Activated T-cell treated with anti-CD3 and anti-CD28 coated beads, Interleukin-2, amount 50 U/mL, for 72 hours (primary cell): ENCODE measurements around the gene NAALADL2. TPM values are rescaled to one million over a fixed set of nuclear protein-coding genes. Genes with fewer than 3 reads are reported as not detected.
"Not testable (repeated sequence)": the region's sequence is repeated elsewhere in the genome, so short reads cannot be mapped to it uniquely, and the experiment has no call there.

Experiments
- ATAC-seq, 2 donors: fragments of 150-1000 bp; cut with Tn5 transposase; replicated peaks in 1 of 2; 2 replicates each; pipeline ENCODE4 v1.10.0; 2021; ENCODE audit warnings: moderate library complexity in 2 of 2, mild to moderate bottlenecking in 1 of 2
- DNase-seq, 2 donors: peaks; one replicate each; pipeline ENCODE4 v3.0.0; 2021 to 2022; ENCODE audit warnings: mixed read lengths in 1 of 2
- H3K27ac Mint-ChIP-seq: one replicate; pipeline ENCODE4 v1.8.0; 2022; ENCODE audit warnings: mild to moderate bottlenecking, moderate library complexity, mixed read lengths
- H3K27me3 Mint-ChIP-seq: one replicate; pipeline ENCODE4 v1.8.0; 2022; ENCODE audit warnings: low read depth, mixed read lengths
- H3K36me3 Mint-ChIP-seq, 2 donors: one replicate each; pipeline ENCODE4 v1.8.0; 2022; ENCODE audit warnings: mixed read lengths in 2 of 2, mild to moderate bottlenecking in 1 of 2; ENCODE audit not compliant: insufficient read depth in 2 of 2
- H3K4me1 Mint-ChIP-seq: one replicate; pipeline ENCODE4 v1.8.0; 2022; ENCODE audit warnings: low read depth, mixed read lengths
- H3K4me3 Mint-ChIP-seq, 2 donors: one replicate each; pipeline ENCODE4 v1.8.0; 2022; ENCODE audit warnings: mild to moderate bottlenecking in 2 of 2, mixed read lengths in 2 of 2, moderate library complexity in 2 of 2
- H3K9me3 Mint-ChIP-seq, 2 donors: one replicate each; pipeline ENCODE4 v1.8.0; 2022; ENCODE audit warnings: mixed read lengths in 2 of 2
- total RNA-seq, 2 donors: library from RNA; stranded (reverse); gene quantifications; one replicate each; pipeline ENCODE4 v1.2.3, GENCODE V29; 2022

NAALADL2 gene
- total RNA-seq, 2 donors from 2014 or later, result 0.58 TPM; not detected in 1

DNA sequence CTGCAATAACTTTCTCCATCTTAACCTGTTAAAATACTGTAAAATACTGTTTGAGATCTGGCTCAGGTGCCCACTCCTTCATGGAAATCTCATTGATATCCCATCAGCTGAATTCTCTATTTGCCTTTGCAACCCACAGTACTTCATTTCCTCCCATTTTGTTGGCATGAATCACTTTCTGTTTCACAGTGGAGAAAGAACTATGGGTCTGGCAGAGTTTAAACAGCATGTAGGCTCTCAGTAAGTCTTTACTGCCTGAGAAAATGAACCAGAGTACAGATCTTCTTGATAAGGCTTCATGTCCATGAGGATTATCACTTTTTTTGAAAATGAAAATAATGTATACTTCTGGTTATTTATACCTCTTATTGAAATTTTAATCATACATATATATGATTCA lies 245.9 kb downstream of the NAALADL2 start:
- H3K4me1 Mint-ChIP-seq, result no peaks in the 10 kb centered on the region
- peaks cover 0 to 2% of the 10 kb centered on the region in 2 donors for H3K9me3 Mint-ChIP-seq
- ATAC-seq, result no peak
- no peaks in the 10 kb centered on the region for H3K36me3 Mint-ChIP-seq
- no peak overlapping the region for H3K4me3 Mint-ChIP-seq
- no peak overlapping the region for H3K27ac Mint-ChIP-seq
- no peak for DNase-seq
- no peaks in the 10 kb centered on the region for H3K27me3 Mint-ChIP-seq

DNA sequence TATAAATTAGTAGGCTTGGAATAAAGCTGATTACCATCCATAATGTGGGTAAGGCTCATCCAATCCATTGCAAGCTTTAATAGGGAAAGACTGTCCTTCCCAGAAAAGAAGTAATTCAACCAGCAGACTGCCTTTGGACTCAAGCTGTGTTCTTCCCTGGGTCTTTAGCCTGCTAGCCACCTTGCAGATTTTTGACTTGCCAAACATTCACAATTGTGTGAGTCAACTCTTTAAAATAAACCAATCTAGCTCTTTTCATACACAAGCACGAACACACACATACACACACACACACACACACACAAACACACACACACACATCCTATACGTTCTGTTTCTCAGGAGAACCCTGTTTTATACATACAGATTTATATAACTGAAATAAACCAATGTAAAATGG lies 248.1 kb downstream of the NAALADL2 start:
- Mint-ChIP-seq H3K27ac (no peak overlapping the region), H3K4me1 (no peaks in the 10 kb centered on the region), H3K27me3 (no peaks in the 10 kb centered on the region), H3K9me3 (peaks cover 0 to 2% of the 10 kb centered on the region in 2 donors), H3K4me3 (no peak overlapping the region), H3K36me3 (no peaks in the 10 kb centered on the region)
- ATAC-seq (no peak), DNase-seq (no peak)

DNA sequence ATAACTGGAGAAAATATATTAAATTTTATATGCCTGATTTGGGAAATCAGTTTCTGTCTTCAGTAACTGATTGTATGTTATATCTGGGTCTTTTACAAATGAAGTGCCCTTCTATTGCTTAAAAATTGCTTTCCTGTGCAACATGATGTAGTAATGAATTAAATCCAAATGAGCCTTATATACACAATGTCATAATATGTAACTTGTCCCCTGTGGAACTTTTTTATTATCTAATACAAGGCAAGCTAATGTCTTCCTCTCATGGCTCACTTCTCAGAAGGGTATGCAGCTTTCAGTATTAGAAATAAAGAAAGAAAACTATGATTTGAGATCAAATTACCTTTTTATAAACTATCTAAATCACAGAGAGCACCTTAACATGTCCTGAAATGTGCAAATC lies 248.9 kb downstream of the NAALADL2 start:
- Mint-ChIP-seq H3K27me3 (no peaks in the 10 kb centered on the region), H3K27ac (no peak overlapping the region), H3K4me3 (no peak overlapping the region), H3K9me3 (peaks cover 0 to 2% of the 10 kb centered on the region in 2 donors), H3K36me3 (no peaks in the 10 kb centered on the region), H3K4me1 (no peaks in the 10 kb centered on the region)
- no peak for ATAC-seq
- DNase-seq, result no peak

DNA sequence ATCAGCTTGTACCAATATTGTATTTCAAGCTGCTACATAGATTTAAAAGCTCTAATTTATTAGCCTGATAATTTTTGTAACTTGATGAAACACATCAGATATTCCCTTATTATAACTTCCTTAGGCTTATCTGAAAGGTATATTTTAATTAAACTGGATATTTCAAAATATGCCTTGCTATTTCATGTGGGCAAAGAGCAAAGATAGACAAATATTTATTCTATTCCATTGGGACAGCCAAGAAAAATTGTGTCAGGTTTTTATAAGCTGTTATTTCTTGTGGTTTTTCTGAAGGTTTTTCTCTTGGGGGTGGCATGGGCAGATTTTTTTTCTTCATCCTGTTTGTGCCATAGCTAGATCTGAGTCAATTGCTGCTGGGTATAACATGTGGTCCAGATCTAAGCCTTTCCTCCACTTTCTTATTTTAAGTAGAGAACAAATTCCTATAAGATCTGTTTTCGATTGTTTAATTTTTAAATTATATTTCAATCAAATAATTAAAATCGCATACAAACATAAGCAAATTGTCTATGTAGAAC lies 249.5 kb downstream of the NAALADL2 start:
- DNase-seq (no peak), ATAC-seq (no peak)
- no peak overlapping the region for H3K27ac Mint-ChIP-seq
- no peaks in the 10 kb centered on the region for H3K36me3 Mint-ChIP-seq
- no peaks in the 10 kb centered on the region for H3K4me1 Mint-ChIP-seq
- H3K9me3 Mint-ChIP-seq, result peaks cover 0 to 2% of the 10 kb centered on the region in 2 donors
- H3K4me3 Mint-ChIP-seq, result no peak overlapping the region
- no peaks in the 10 kb centered on the region for H3K27me3 Mint-ChIP-seq

DNA sequence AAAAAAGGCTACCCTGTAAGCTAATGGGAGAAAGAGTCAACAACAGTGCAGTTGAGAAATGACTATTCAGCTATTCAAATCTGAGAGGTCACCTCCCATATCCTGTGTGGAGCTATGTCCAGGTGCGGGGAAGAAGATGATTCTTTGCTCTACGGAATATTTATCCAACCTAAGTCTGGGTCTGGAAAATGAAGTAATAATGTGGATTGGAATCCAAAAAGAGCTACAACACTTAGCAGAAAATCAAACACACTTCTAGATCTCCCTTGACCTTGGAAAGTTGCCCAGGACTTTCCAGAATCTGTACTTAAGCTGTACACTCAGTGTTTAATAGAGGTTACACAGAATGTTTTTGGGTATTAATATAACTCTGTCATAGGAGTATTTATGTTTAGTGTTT lies 251.9 kb downstream of the NAALADL2 start:
- Mint-ChIP-seq H3K9me3 (peaks cover 0 to 2% of the 10 kb centered on the region in 2 donors), H3K27ac (no peak overlapping the region), H3K27me3 (no peaks in the 10 kb centered on the region), H3K4me1 (no peaks in the 10 kb centered on the region), H3K4me3 (no peak overlapping the region), H3K36me3 (no peaks in the 10 kb centered on the region)
- ATAC-seq (no peak), DNase-seq (no peak)

DNA sequence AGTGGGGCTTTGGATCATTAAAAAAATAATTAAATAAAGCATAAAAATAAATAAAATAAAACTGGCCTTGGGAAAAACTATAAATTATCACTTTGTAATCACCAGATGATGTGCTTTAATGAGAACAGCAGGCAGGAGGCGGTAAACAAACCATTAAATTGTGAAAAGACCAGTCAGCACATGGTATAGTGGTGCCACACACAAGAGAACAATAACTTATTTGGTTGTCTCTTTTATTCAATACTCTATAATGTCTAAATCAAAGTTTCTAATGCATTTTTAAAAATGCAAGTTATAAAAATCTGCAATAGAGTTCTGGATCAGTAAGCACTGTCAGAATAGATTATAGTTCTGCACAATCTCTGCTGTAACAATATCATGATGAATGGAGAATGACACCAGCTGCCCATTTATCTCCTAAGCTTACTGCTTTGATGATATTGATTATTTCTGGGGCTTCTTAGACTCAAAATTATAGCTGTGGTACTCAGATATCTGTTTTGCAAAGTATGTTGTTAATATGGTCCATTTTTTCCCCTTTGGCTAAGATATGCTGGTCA lies 259.3 kb downstream of the NAALADL2 start:
- Mint-ChIP-seq H3K9me3 (peaks cover 0 to 2% of the 10 kb centered on the region in 2 donors), H3K27me3 (no peaks in the 10 kb centered on the region), H3K4me1 (no peaks in the 10 kb centered on the region), H3K36me3 (no peaks in the 10 kb centered on the region), H3K4me3 (no peak overlapping the region), H3K27ac (no peak overlapping the region)
- DNase-seq, result no peak
- no peak for ATAC-seq

DNA sequence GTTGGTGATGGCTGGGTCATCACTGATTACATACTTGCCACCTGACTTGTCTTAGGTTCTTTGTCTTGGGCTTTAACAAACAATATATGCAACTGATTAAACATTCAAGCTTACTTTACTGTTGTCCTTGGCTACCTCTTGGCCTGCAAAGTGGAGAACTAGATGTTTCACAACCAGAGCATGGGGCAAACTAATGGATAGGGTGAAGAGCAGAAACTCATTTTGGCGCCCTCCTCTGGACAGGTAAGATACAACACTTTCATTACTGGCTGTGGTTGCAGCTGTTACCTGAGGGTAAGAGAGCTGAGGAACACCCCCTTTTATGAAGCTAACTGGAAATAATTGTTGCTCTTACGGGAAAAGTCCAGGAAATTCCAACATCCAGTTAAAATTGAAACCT lies 262.1 kb downstream of the NAALADL2 start:
- no peaks in the 10 kb centered on the region for H3K27me3 Mint-ChIP-seq
- no peaks in the 10 kb centered on the region for H3K36me3 Mint-ChIP-seq
- H3K4me1 Mint-ChIP-seq, result no peaks in the 10 kb centered on the region
- peaks cover 2 to 4% of the 10 kb centered on the region in 2 donors for H3K9me3 Mint-ChIP-seq
- no peak overlapping the region for H3K27ac Mint-ChIP-seq
- no peak overlapping the region for H3K4me3 Mint-ChIP-seq
- ATAC-seq, result no peak
- DNase-seq, result peak in 1 of 2 donors; percentile 1

DNA sequence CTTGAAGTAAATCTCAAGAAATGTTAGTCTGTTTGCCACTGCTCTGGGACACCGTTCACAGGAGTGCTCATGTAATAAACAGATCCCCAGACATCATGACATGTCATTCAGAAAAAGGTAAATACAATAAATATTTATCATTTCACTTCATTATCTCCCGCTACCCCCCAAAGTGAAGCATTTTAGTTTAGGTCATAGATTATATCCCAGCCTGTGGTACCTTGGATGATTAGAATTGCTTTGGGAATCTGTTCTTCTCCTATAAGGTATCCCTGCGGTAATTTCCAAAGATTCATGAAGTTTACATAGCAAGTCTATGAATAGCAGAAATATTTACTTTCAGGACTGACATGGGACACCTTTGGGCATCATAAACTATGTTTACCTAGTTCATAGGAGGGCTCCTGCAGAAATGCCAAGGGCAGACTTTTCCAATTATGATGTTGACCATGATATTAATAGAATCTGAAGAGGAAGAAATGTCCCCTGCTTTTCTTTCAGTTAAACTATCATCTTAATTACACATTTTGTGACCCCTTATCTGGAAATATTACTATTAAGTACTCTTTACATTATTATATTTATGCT lies 268.0 kb downstream of the NAALADL2 start:
- ATAC-seq (no peak), DNase-seq (no peak)
- no peak overlapping the region for H3K27ac Mint-ChIP-seq
- H3K27me3 Mint-ChIP-seq, result no peaks in the 10 kb centered on the region
- no peak overlapping the region for H3K4me3 Mint-ChIP-seq
- H3K9me3 Mint-ChIP-seq, result peaks cover 3 to 4% of the 10 kb centered on the region in 2 donors
- no peaks in the 10 kb centered on the region for H3K4me1 Mint-ChIP-seq
- H3K36me3 Mint-ChIP-seq, result no peaks in the 10 kb centered on the region

DNA sequence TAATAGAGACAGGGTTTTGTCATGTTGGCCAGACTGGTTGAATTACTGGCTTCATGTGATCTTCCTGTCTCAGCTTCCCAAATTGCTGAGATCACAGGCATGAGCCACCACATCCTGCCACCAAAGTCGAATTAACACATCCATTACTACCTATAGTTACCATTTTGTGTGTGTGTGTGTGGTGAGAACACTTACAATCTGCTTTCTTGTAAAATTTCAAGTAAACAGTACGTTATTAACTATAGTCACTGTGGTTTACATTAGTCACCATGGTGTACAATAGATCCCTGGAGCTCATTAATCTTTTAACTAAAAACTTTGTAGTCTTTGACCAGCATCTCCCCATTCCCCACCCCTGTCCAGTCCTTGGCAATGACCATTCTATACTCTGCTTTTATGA lies 270.0 kb downstream of the NAALADL2 start:
- no peaks in the 10 kb centered on the region for H3K36me3 Mint-ChIP-seq
- DNase-seq, result no peak

DNA sequence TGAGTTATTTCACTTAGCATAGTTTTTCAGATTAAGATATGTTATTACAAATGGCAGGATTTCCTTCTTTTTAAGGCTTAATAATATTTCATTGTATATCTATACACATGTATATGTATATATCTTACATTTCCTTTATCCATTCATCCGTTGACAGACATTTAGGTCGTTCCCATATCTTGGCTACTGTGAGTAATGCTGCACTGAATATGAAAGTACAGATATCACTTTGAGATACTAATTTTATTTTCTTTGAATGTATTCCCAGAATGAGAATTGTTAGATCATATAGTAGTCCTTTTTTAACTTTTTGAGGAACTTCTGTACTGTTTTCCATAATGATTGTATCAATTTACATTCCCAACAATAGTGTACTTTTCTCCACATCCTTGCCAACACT lies 270.4 kb downstream of the NAALADL2 start:
- H3K9me3 Mint-ChIP-seq, result peaks cover 2 to 3% of the 10 kb centered on the region in 2 donors
- H3K4me1 Mint-ChIP-seq, result no peaks in the 10 kb centered on the region
- ATAC-seq, result no peak
- no peak overlapping the region for H3K4me3 Mint-ChIP-seq
- H3K36me3 Mint-ChIP-seq, result no peaks in the 10 kb centered on the region
- H3K27me3 Mint-ChIP-seq, result no peaks in the 10 kb centered on the region
- no peak overlapping the region for H3K27ac Mint-ChIP-seq
- no peak for DNase-seq

More for the DNA sequence above, 270.0 kb downstream of the NAALADL2 start:
- peaks cover 3 to 4% of the 10 kb centered on the region in 2 donors for H3K9me3 Mint-ChIP-seq
- H3K4me3 Mint-ChIP-seq, result no peak overlapping the region
- H3K4me1 Mint-ChIP-seq, result no peaks in the 10 kb centered on the region
- no peaks in the 10 kb centered on the region for H3K27me3 Mint-ChIP-seq
- H3K27ac Mint-ChIP-seq, result no peak overlapping the region
- no peak for ATAC-seq

DNA sequence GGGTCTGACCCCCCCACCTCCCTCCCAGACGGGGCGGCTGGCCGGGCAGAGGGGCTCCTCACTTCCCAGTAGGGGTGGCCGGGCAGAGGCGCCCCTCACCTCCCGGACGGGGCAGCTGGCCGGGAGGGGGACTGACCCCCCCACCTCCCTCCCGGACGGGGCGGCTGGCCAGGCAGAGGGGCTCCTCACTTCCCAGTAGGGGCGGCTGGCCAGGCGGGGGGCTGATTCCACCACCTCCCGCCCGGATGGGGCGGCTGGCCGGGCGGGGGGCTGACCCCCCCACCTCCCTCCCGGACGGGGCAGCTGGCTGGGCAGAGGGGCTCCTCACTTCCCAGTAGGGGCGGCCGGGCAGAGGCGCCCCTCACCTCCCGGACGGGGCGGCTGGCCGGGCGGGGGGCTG lies 272.7 kb downstream of the NAALADL2 start:
- DNase-seq, H3K36me3 Mint-ChIP-seq, H3K9me3 Mint-ChIP-seq, ATAC-seq, H3K4me1 Mint-ChIP-seq, H3K27ac Mint-ChIP-seq, H3K4me3 Mint-ChIP-seq, H3K27me3 Mint-ChIP-seq: not testable (repeated sequence)

DNA sequence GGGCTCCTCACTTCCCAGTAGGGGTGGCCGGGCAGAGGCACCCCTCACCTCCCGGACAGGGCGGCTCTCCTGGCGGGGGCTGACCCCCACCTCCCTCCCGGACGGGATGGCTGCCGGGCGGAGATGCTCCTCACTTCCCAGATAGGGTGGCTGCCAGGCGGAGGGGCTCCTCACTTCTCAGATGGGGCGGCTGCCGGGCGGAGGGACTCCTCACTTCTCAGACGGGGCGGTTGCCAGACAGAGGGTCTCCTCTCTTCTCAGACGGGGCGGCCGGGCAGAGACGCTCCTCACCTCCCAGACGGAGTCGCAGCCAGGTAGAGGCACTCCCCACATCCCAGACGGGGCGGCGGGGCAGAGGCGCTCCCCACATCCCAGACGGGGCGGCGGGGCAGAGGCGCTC lies 273.6 kb downstream of the NAALADL2 start:
- not testable (repeated sequence) for H3K9me3 Mint-ChIP-seq, H3K27ac Mint-ChIP-seq, H3K27me3 Mint-ChIP-seq, ATAC-seq, DNase-seq, H3K4me1 Mint-ChIP-seq, H3K36me3 Mint-ChIP-seq, H3K4me3 Mint-ChIP-seq

DNA sequence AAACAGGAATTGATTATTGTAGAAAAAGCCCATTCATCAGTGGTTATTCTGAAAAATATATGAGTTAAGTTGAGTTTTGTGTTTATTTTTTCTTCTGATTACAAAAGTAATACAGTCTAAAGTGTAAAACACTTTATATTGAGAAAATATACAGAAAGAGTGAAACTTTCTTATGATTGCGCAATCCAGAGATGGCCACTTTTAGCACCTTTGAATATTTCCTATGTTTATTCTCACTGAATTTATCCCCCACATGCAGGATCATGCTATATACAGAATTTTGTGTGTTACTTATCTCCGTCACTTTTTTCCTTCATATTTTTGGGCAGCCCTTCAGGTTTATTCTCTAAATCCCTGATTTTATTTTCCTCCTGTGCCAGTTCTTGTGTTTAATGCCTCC lies 285.2 kb downstream of the NAALADL2 start:
- no peak for ATAC-seq

DNA sequence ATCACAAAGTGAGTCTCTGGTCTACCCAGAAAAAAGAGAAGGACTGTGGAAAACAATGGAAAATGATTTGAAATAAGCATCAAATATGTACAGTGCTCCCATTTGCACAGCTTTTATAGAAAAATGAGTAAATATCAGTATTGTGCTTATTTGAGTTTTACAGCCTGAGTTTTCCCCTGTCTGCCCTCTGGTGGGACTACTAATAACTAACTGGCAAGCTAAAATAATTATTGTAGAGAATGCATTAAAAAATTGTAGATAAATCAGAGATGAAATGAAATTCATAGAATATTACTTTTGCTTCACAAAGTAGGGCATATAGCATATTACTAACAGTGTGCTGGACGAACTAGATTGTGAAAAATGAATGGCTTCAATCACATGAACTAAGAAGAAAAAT lies 287.1 kb downstream of the NAALADL2 start:
- H3K9me3 Mint-ChIP-seq, result no peaks in the 10 kb centered on the region
- H3K36me3 Mint-ChIP-seq, result no peaks in the 10 kb centered on the region
- DNase-seq, result no peak
- no peak overlapping the region for H3K4me3 Mint-ChIP-seq
- H3K27me3 Mint-ChIP-seq, result no peaks in the 10 kb centered on the region
- ATAC-seq, result no peak
- no peak overlapping the region for H3K27ac Mint-ChIP-seq
- H3K4me1 Mint-ChIP-seq, result no peaks in the 10 kb centered on the region

More for the DNA sequence above, 285.2 kb downstream of the NAALADL2 start:
- Mint-ChIP-seq H3K4me3 (no peak overlapping the region), H3K4me1 (no peaks in the 10 kb centered on the region), H3K27me3 (no peaks in the 10 kb centered on the region), H3K36me3 (no peaks in the 10 kb centered on the region), H3K9me3 (peaks cover 1 to 2% of the 10 kb centered on the region in 2 donors), H3K27ac (no peak overlapping the region)
- DNase-seq, result no peak
